ENCODE results near the gene ALPL.

ALPL gene

GRCh38 chr1:21496063-21496462 is 13.2 kb upstream of the ALPL start:
- no peak for DNase-seq (ENCODE audit: low read depth)
- TF ChIP-seq CTCF (IDR thresholded peaks at IDR 0.05; ENCODE audit: control insufficient read depth, insufficient read depth, low read depth, low read length, missing control alignments) = no peak
- no peak overlapping the region for H3K4me3 ChIP-seq (ENCODE audit: control insufficient read depth, low read depth, low read length)

GRCh38 chr1:21496886-21497285 is 12.3 kb upstream of the ALPL start:
- no peak for DNase-seq (ENCODE audit: low read depth)
- TF ChIP-seq CTCF (IDR thresholded peaks at IDR 0.05; ENCODE audit: control insufficient read depth, insufficient read depth, low read depth, low read length, missing control alignments) = no peak

GRCh38 chr1:21497466-21498061 is 11.7 kb upstream of the ALPL start:
- H3K4me3 ChIP-seq (ENCODE audit: control insufficient read depth, low read depth, low read length) = no peak overlapping the region
- DNase-seq (ENCODE audit: low read depth) = no peak

More at GRCh38 chr1:21496886-21497285, 12.3 kb upstream of the ALPL start:
- H3K4me3 ChIP-seq (ENCODE audit: control insufficient read depth, low read depth, low read length) = no peak overlapping the region

GRCh38 chr1:21499283-21499950 is 9.8 kb upstream of the ALPL start:
- peak; percentile 27 for DNase-seq (ENCODE audit: low read depth)
- no peak for TF ChIP-seq CTCF (IDR thresholded peaks at IDR 0.05; ENCODE audit: control insufficient read depth, insufficient read depth, low read depth, low read length, missing control alignments)
- H3K4me3 ChIP-seq (ENCODE audit: control insufficient read depth, low read depth, low read length) = no peak overlapping the region

More at GRCh38 chr1:21497466-21498061, 11.7 kb upstream of the ALPL start:
- TF ChIP-seq CTCF (IDR thresholded peaks at IDR 0.05; ENCODE audit: control insufficient read depth, insufficient read depth, low read depth, low read length, missing control alignments) = no peak

GRCh38 chr1:21503706-21504377 is 5.4 kb upstream of the ALPL start:
- no peak for TF ChIP-seq CTCF (IDR thresholded peaks at IDR 0.05; ENCODE audit: control insufficient read depth, insufficient read depth, low read depth, low read length, missing control alignments)
- no peak overlapping the region for H3K4me3 ChIP-seq (ENCODE audit: control insufficient read depth, low read depth, low read length)
- no peak for DNase-seq (ENCODE audit: low read depth)

- DNase-seq (ENCODE audit: low read depth) = no peak
- H3K4me3 ChIP-seq (ENCODE audit: control insufficient read depth, low read depth, low read length) = no peak overlapping the region
- no peak for TF ChIP-seq CTCF (IDR thresholded peaks at IDR 0.05; ENCODE audit: control insufficient read depth, insufficient read depth, low read depth, low read length, missing control alignments)
Observed at GRCh38 chr1:21506804-21507203, 2.4 kb upstream of the ALPL start.

Data from AG09309 (cell line).